ENCODE results near the gene SNCB. TPM values are rescaled to one million over a fixed set of nuclear protein-coding genes. Genes with fewer than 3 reads are reported as not detected.

SNCB gene
- under 1 TPM; 0.46 to 0.55 TPM for total RNA-seq

DNA sequence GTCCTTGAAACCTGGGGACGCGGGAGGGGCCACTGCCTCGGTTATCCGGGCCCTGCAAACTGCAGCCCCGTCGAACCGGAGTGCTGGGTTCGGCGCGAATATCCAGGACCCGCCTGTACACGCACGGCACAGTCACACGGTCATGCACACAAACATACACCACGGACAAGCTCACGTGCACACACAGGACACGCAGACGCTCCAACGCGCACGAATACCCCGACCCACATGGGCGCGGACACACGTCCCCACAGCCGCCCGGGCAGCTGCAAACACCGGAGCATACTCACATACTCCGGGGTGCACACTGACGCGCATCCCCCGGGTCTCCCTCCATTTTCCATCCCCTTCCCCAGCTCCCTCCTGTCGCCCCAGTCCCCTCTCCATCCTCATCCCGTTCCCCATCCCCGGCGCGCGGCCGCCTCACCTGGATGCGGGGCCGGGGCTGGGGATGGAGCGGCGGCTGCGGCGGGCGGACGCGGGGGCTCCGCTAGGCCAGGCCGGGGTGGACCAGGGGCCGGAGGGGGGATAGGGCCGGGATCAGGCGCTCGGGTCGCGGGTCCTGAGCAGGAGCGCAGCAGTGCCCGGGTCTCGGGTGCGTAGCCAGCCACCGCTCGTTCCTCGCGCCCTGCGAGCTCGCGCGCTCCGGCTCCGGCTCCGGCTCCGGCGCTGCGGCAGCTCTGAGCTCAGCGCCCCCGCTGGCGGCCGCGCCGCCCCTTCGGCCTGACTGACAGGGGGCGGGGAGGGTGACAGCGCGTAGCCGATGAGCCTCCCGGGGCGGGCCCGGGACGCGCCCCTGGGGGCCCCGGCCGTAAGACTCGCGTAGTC is at the start of gene SNCB, which contains the start of gene EIF4E1B:
Gene SNCB, minus strand, starts transcription at position 682 of the 828 bp plus-strand sequence. CDS start 880 bp downstream, outside the sequence.
Gene EIF4E1B, plus strand, starts transcription at position 823 of the 828 bp plus-strand sequence. CDS start 12,113 bp downstream, outside the sequence.
- ChIA-PET POLR2A (interaction anchor here (0.5 kb wide), 1 partner anchor 30 kb away, joined by 3 read pairs; no protein-coding TSS in a partner anchor), CTCF (interaction anchor here (0.6 to 2.1 kb wide), 9 partner anchors 12 to 1263 kb away, joined by 3 to 9 read pairs (median 3); partner anchors contain the start of gene TSPAN17)
- Mint-ChIP-seq H3K27ac (no peak within 1 kb of the TSS), H3K27me3 (peaks cover 55% of the 10 kb centered on the region), H3K36me3 (ENCODE audit: low read depth) (no peaks in the 10 kb centered on the region), H3K4me3 (peak within 1 kb of the TSS; percentile 13), H3K9me3 (ENCODE audit: low read depth) (no peaks in the 10 kb centered on the region), H3K4me1 (peaks cover 9% of the 10 kb centered on the region)
- ATAC-seq (peak; percentile 96), DNase-seq (peak; percentile 81)
- intact Hi-C loops (cut with DNase I, micrococcal nuclease), result loop anchor here in 1 of 2 experiments (1.0 kb wide), 2 partner anchors 11 to 17 kb away; partner anchors contain the start of gene TSPAN17

DNA sequence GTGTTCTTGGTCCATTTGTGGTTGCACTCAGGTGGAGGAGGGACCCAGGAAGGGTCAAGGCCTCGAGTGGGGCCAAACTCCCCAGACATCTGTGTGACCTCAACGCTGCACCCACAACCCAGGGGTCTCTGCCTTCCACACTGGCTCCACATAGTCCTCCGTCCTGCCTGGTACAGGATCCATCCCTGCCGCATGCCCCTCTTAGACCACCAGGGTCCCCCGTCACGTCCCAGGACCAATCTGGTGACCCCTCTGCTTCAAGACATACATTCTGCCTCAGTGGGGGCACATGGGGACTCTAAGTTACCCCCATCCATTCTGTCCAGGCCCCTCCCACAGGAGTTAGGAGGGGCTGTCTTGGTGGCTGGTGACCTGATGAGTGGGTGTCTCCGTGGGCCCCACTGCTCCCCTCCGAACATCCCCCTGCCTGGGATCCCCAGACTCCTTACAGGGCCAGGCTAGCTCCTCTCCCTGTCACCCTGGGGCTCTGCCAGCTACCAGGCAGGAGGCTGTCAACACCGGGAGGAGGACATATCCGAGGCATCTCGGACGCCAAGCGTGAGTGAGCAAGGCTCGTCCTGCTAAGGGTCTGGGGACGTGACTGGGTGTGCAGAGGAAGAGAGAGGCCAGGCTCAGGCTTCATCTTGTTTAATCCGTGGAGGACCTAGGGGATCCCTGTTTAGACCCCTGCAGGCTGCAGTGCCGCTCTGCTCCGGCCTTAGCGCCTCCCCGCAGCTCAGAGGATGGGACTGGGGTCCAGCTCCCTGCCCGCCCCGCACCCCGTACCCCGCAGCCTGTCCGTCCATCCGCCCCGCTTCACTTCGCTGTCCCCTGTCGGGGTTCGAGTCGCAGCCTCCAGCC is 49.3 kb upstream of the SNCB start:
- ChIA-PET POLR2A (no interaction called here), CTCF (interaction anchor here (3.0 kb wide), 1 partner anchor 19 kb away, joined by 10 read pairs; no protein-coding TSS in a partner anchor)
- DNase-seq, result no peak
- peaks cover 34% of the 10 kb centered on the region for H3K27me3 Mint-ChIP-seq
- no peak overlapping the region for H3K4me3 Mint-ChIP-seq
- ATAC-seq, result no peak
- no peaks in the 10 kb centered on the region for H3K36me3 Mint-ChIP-seq (ENCODE audit: low read depth)
- no peaks in the 10 kb centered on the region for H3K9me3 Mint-ChIP-seq (ENCODE audit: low read depth)
- intact Hi-C loops (cut with DNase I, micrococcal nuclease), result no loop called here
- no peak overlapping the region for H3K27ac Mint-ChIP-seq
- no peaks in the 10 kb centered on the region for H3K4me1 Mint-ChIP-seq

DNA sequence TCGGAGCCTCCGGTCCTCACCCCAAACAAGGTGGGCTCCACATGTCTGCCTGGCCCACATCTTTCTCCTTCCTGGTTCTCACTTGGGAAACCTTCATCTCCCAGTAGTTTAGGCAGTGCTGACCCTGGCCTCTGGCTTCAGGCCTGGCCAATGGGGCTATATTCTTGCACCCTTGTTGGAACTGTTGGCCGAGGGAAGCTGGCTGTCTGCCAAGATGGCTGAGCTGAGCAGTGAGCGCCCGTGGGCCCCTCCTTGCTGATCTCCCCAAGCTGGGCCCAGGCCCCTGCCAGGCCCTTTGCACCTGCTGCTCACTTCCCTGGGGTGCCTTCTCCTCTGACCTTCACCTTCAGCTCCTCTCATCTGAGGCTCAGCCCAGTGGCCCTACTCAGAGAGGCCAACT is 48.2 kb upstream of the SNCB start:
- Mint-ChIP-seq H3K36me3 (ENCODE audit: low read depth) (no peaks in the 10 kb centered on the region), H3K9me3 (ENCODE audit: low read depth) (no peaks in the 10 kb centered on the region), H3K4me1 (no peaks in the 10 kb centered on the region), H3K27me3 (peaks cover 36% of the 10 kb centered on the region), H3K27ac (no peak overlapping the region), H3K4me3 (no peak overlapping the region)
- ChIA-PET POLR2A (no interaction called here), CTCF (interaction anchor here (3.0 kb wide), 1 partner anchor 18 kb away, joined by 10 read pairs; no protein-coding TSS in a partner anchor)
- ATAC-seq (no peak), DNase-seq (no peak)
- intact Hi-C loops (cut with DNase I, micrococcal nuclease), result no loop called here

DNA sequence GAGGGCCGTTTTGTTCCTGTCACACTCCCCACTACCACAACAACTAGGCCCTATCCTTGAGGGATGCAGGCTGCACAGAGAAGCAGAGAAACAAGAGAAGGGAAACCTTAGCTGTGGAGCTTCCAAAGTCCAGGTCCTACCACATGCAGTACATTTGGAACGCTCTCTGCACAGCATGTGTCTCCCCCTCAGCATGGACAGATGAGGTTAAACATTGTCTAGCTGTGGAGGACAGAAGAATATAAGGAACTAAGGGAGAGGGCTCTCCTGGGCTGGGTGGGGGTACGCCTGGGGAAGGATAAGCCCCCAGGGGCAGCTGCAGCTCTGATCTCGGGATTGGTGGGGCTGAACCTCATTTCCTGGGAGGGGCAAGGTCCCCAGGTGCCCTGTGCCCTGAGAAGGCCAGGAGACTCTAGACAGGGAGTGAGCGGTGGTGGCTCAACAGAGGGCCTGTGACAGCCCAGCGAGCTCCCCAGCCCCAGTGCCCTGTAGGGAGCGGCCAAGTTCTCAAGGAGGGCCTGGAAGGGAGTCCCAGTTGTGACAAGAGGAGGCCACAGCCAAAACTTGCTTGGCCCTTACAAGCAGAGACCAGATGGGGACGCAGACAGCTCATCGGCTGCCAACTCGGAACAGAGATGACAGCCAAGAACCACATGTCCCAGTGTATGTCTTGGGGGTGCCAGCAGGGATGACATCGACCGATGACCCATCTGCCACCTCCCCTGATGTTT is 47.0 kb upstream of the SNCB start:
- no peak overlapping the region for H3K4me3 Mint-ChIP-seq
- no peaks in the 10 kb centered on the region for H3K4me1 Mint-ChIP-seq
- ChIA-PET CTCF (interaction anchor here (0.6 to 1.5 kb wide), 2 partner anchors 17 to 68 kb away, joined by 3 to 7 read pairs; no protein-coding TSS in a partner anchor), POLR2A (no interaction called here)
- H3K27me3 Mint-ChIP-seq, result peaks cover 33% of the 10 kb centered on the region
- intact Hi-C loops (cut with DNase I, micrococcal nuclease), result no loop called here
- no peak for DNase-seq
- H3K27ac Mint-ChIP-seq, result no peak overlapping the region
- no peak for ATAC-seq
- H3K9me3 Mint-ChIP-seq (ENCODE audit: low read depth), result no peaks in the 10 kb centered on the region
- H3K36me3 Mint-ChIP-seq (ENCODE audit: low read depth), result no peaks in the 10 kb centered on the region

DNA sequence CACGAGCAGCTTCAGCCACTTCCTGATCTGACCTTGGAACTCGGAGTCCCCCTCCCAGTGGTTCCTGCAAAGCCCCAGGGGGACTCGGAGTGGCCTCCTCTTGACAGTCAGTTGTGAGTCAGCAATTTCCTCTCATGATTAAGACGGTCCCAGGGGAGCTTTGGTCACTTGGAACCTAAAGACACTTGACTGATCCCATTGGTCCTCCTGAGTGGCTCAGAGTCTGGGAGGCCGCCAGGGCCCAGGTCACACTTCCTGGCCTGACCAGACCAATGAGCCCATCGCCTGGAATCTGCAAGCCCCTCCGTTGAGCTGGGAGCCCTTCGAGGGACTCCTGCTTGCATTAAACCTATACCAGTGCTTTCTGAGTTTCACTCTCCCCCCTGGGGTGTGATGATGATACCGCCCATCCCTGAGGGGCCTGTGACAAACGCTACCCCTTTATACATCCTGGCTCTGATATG is 46.1 kb upstream of the SNCB start:
- Mint-ChIP-seq H3K4me1 (no peaks in the 10 kb centered on the region), H3K36me3 (ENCODE audit: low read depth) (no peaks in the 10 kb centered on the region), H3K27me3 (peaks cover 24% of the 10 kb centered on the region), H3K9me3 (ENCODE audit: low read depth) (no peaks in the 10 kb centered on the region), H3K4me3 (no peak overlapping the region), H3K27ac (no peak overlapping the region)
- ATAC-seq, result no peak
- ChIA-PET POLR2A (no interaction called here), CTCF (interaction anchor here (1.5 kb wide), 1 partner anchor 16 kb away, joined by 7 read pairs; no protein-coding TSS in a partner anchor)
- intact Hi-C loops (cut with DNase I, micrococcal nuclease), result no loop called here
- no peak for DNase-seq

DNA sequence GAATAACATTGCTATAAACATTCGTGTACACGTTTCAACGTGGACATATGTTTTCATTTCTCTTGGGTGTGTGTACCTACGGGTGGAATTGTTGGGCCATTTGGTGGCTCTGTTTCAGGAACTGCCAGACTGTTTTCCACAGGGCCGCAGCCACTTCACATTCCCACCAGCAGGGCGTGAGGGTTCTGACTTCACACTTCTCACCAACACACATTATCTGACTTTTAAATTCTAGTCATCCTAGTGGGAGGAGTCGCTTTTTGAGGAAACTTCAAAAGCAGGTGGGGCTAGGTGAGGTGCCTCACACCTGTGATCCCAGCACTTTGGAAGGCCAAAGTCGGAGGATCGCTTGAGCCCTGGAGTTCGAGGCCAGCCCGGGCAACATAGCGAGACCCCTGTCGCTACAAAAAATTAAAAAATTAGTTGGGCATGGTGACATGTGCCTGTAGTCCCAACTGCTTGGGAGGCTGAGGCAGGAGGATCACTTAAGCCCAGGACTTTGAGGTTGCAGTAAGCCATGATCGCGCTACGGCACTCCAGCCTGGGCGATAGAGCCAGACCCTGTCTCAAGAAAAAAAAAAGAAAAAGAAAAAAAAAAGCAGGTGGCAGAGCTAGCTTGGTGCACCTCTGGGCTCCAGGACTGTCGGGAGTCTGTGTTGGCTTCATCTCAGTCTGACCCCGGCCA is 45.5 kb upstream of the SNCB start:
- ATAC-seq (no peak), DNase-seq (no peak)
- POLR2A ChIA-PET, result no interaction called here
- CTCF ChIA-PET, result interaction anchor here (1.5 kb wide), 1 partner anchor 15 kb away, joined by 7 read pairs; no protein-coding TSS in a partner anchor
- Mint-ChIP-seq H3K27ac (no peak overlapping the region), H3K27me3 (peaks cover 23% of the 10 kb centered on the region), H3K36me3 (ENCODE audit: low read depth) (no peaks in the 10 kb centered on the region), H3K4me1 (no peaks in the 10 kb centered on the region), H3K4me3 (no peak overlapping the region), H3K9me3 (ENCODE audit: low read depth) (no peaks in the 10 kb centered on the region)
- intact Hi-C loops (cut with DNase I, micrococcal nuclease), result no loop called here

DNA sequence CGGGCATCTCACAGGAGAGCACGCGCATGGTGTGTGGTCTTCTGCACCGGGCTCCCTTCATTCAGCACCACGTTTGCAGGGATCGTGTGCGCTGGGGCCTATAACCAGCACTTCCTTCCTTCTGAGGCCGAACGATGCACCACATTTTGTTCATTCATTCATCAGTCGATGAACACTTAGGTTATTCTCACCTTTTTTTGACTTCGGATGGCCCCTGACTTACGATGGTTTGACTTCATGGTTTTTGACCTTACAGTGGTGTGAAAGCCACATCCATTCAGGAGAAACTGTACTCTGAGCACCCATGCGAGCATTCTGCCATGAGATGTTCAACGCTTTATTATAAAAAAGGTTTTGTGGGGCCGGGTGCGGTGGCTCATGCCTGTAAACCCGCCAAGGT is 44.5 kb upstream of the SNCB start:
- H3K4me1 Mint-ChIP-seq, result no peaks in the 10 kb centered on the region
- no peak overlapping the region for H3K4me3 Mint-ChIP-seq
- H3K27me3 Mint-ChIP-seq, result peaks cover 19% of the 10 kb centered on the region
- no peak for DNase-seq
- no peak overlapping the region for H3K27ac Mint-ChIP-seq
- POLR2A ChIA-PET, result no interaction called here
- intact Hi-C loops (cut with DNase I, micrococcal nuclease), result no loop called here
- H3K36me3 Mint-ChIP-seq (ENCODE audit: low read depth), result no peaks in the 10 kb centered on the region
- no peak for ATAC-seq
- no peaks in the 10 kb centered on the region for H3K9me3 Mint-ChIP-seq (ENCODE audit: low read depth)
- CTCF ChIA-PET, result interaction anchor here (1.0 kb wide), 1 partner anchor 14 kb away, joined by 3 read pairs; no protein-coding TSS in a partner anchor

DNA sequence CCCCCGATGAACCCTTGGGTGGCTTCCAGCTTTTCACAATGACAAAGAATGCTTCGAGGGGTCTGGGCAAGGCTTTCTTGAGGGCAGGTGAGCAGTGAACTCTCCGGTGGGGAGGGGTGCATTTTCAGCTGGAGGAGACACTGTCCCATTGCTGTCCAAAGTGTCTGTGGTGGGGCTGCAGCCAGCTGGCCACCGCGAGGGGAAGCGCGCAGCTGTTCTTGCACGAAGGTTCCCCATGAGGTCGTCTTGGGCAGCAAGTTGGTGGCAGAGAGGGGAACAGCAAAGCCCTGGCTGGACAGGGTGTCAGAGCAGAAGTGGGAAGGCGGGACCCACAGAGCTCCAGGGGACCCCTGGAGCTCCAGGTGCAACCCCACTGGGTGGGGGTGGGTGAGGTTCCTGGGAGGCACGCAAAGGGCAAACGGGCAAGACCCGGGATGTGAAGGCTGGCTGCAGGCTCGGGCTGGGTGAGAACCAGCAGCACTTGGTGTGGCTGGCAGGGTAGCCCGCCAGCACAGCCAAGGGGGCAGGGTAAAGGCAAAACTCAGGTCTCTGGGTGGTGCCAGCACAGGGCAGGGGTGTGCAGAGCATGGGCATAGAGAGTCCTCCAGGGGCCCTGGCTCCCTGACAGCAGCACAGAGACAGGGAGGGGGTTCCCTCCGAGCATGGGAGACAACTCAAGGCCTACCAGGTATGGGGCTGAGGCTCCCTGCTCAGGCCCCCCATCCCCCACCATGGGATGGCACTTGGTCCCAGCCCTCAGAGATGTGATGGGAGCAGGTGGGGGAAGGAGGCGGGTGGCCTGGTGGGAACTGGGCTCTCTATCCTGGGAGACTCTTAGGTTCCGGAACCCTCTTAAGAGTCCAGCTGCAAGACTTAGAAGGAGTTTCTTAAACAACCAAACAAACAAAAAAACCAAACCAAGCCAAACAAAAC is 43.6 kb upstream of the SNCB start:
- H3K9me3 Mint-ChIP-seq (ENCODE audit: low read depth), result no peaks in the 10 kb centered on the region

DNA sequence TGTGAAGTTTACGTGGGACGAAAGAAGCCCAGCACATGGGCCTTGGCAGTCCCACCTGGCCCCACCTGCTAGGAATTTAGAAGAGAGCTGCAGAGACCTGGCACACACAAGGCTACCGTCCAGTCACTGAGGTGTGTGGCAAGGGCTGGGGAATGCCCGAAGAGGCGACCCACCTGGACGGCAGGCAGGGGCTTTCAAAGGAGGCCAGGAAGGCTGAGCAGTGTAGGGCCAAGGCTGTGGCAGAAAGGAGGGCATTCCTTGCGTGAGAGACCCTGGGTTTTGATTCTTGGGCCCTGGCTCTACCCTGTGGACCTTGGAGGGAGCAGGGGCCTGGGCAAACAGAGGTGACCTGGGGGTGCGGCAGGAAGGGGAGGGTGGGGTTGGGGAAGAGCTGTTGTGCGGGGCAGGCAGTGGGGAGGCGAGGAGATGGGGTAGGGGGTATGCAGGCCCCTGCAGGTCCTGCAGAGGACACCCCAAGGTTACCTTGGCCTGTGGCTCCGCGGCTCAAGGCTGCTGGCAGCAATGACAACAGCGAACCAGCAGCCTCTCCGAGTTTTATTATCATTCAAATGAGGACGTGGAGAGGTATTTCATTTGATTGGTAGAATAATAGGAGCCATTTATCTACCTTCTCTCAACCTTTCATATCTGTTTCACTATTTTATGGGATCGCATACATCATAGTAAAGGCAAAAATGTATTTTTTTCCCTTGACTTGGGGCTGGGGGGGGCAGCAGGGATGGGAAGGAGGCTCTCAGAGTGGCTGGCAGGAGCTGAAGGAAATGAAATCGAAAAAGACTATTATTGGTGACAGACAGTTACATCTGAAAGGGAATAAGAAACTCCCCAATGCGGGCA is 41.8 kb upstream of the SNCB start:
- no peaks in the 10 kb centered on the region for H3K4me1 Mint-ChIP-seq
- DNase-seq (no peak), ATAC-seq (no peak)
- no peaks in the 10 kb centered on the region for H3K36me3 Mint-ChIP-seq (ENCODE audit: low read depth)
- no peak overlapping the region for H3K27ac Mint-ChIP-seq
- no peaks in the 10 kb centered on the region for H3K9me3 Mint-ChIP-seq (ENCODE audit: low read depth)
- H3K4me3 Mint-ChIP-seq, result no peak overlapping the region
- intact Hi-C loops (cut with DNase I, micrococcal nuclease), result no loop called here
- peaks cover 8% of the 10 kb centered on the region for H3K27me3 Mint-ChIP-seq
- CTCF ChIA-PET, result interaction anchor here (0.6 to 2.6 kb wide), 3 partner anchors 12 to 153 kb away, joined by 3 to 17 read pairs (median 10); no protein-coding TSS in a partner anchor
- POLR2A ChIA-PET, result no interaction called here

More for the DNA sequence above, 43.6 kb upstream of the SNCB start:
- ChIA-PET POLR2A (no interaction called here), CTCF (interaction anchor here (0.6 to 1.8 kb wide), 4 partner anchors 13 to 54 kb away, joined by 3 to 10 read pairs (median 4); no protein-coding TSS in a partner anchor)
- Mint-ChIP-seq H3K27ac (no peak overlapping the region), H3K36me3 (ENCODE audit: low read depth) (no peaks in the 10 kb centered on the region), H3K27me3 (peaks cover 14% of the 10 kb centered on the region), H3K4me1 (no peaks in the 10 kb centered on the region), H3K4me3 (no peak overlapping the region)
- intact Hi-C loops (cut with DNase I, micrococcal nuclease), result no loop called here
- ATAC-seq (no peak), DNase-seq (no peak)

Measured in activated CD4-positive, alpha-beta T cell treated with anti-CD3 and anti-CD28 coated beads for 36 hours (primary cell).